NCI-H146 treated with DMSO at 0.1 percent for 48 hours (cell line): ENCODE results near the gene HMGB3.
"Not testable (repeated sequence)": the region's sequence is repeated elsewhere in the genome, so short reads cannot be mapped to it uniquely, and the experiment has no call there.

Experiments used
- DNase-seq: peaks from one replicate; lab custom pipeline; 2025; ENCODE audit not compliant: unreplicated experiment; lab: John Stamatoyannopoulos, UW

HMGB3 gene

DNA sequence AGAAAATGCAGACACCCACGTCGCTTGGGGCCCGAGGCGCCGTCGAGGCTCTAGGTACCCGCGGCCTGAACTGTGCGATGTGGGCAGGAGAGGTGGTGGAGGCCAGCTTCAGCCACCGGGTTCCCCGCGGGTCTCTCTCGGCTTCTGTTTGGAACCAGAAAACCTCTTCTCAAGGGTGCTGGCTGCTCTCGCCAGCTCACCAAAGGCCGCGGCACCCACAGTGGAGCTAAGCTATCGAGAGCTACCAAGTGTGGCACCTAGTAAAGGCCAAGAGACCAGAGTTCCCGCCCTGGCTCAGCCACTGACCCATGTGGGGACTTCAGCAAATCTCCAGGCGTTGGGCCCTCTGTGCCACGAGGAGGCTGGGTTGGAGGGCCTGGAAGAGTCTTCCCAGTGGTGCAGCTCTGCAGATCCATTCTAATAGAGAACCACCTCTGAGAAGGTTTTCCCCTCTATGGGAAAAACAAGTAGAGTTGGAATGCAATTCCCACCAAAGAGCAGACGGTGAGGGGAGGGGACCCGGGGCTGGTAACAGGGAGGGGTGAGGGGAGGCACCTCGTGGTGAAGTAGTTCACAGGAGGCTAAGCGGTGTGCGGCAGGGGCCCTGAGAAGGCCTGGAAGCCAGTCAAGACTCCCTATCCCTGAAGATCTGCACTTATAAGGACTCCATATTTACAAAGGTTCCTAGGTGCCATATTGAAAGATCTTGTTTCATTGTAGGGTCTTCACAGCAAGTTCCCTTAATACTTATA, 5.5 kb upstream of the HMGB3 start:
- no peak for DNase-seq

- no peak for DNase-seq
These were observed 2.9 kb upstream of the HMGB3 start for GRCh38 chrX:150980186-150980585.

DNA sequence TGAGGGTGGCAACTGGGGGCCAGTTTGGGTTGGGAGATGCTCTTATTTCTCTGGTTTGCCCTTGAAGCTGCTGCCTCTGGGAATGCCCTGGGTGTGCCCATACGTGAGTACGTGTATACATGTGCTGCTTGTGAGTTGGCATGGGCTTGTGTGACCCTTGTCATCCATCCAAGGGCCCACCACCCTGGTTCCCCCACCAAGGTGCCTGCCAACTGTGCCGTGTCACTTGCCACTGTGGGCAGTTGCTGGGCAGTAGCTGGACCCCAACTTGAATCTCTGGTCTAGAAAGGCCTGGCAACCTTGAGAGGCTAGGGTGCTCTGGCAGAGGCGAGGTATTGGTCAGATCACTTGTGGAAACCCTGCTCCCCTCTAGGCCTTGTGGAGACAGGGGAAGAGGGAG, 2.4 kb upstream of the HMGB3 start:
- no peak for DNase-seq

- no peak for DNase-seq
These were observed 824 bp upstream of the HMGB3 start for GRCh38 chrX:150982235-150982787.

DNA sequence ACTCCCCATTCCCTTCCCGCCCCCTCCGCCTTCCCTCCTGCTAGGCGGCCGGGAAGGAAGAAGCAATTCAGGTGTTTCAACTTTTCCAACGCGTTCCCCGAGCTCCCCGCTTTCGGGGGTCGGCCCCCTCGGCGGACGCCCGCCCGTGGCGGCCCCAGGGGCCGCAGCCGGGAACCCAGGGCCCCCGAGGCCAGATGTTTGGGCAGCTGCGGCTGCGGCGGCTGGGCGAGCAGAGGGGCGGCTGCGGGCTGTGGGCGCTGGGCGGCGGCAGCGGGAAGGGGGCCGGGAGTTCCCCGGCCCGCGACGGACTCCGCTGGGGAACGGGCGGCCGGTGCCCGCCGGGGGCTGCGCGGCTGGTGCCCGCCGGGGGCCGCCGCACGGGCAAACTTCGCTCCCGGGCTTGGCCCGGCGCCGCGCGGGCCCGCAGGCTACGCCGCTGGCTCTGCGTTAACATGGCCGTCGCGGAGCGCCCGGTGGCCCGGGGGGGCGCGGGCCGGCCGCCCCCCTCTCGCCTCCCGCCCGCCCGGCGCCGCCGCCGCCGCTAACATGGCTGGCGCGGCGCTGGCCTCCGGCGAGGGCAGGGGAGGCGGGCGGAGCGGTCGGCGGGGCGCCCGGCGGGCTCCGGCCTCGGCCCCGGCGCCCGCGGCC, 510 bp downstream of the HMGB3 start:
- DNase-seq, result no peak

GRCh38 chrX:150984169-150984824, 1.2 kb downstream of the HMGB3 start:
- no peak for DNase-seq

- DNase-seq, result not testable (repeated sequence)
These were observed 4.6 kb downstream of the HMGB3 start for GRCh38 chrX:150987687-150988086.

- DNase-seq, result no peak
These were observed 6.3 kb downstream of the HMGB3 start for GRCh38 chrX:150989420-150989819.

DNA sequence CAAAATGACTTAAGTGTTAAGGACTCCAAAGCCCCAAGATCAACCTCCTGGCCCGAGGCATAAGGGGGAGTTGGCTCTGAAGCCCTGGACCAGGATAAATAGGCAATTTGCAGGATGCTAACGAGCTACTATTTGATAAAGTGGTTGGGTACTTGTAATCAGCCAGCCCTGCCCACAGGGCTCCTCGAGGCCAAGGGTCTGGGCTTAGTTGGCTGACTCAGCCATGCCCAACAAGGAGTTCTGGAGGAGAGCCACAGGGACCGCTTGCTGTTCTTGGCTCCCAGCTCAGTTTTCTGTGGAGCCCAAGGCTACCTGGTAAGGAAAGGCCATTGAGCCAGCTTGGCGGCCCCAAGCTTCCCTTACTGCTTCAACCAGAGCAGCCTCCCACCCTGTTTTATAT, 7.8 kb downstream of the HMGB3 start:
- no peak for DNase-seq

GRCh38 chrX:151000861-151001331, 17.8 kb downstream of the HMGB3 start:
- DNase-seq, result no peak

GRCh38 chrX:151004085-151004484, 20.9 kb downstream of the HMGB3 start:
- no peak for DNase-seq

GRCh38 chrX:151006410-151007109, 23.4 kb downstream of the HMGB3 start:
- DNase-seq, result no peak

- DNase-seq, result no peak
These were observed 26.4 kb downstream of the HMGB3 start for GRCh38 chrX:151009582-151009981.

DNA sequence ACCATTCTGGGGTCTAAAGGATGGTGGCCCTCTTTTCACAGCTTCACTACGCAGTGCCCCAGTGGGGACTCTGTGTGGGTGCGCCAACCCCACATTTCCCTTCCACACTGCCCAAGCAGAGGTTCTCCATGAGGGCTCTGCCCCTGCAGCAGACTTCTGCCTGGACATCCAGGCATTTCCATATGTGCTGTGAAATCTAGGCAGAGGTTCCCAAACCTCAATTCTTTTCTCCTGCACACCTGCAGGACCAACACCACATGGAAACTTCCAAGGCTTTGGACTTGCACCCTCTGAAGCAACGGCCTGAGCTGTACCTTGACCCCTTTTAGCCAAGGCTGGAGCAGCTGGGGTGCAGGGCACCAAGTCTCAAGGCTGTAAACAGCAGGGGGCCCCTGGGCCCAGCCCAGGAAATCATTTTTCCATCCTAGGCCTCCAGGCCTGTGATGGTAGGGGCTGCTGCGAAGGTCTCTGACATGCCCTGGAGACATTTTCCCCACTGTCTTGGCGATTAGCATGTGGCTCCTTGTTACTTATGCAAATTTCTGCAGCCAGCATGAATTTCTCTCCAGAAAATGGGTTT, 30.1 kb downstream of the HMGB3 start:
- DNase-seq, result no peak

GRCh38 chrX:151015684-151016083, 32.5 kb downstream of the HMGB3 start:
- no peak for DNase-seq

- no peak for DNase-seq
These were observed 36.7 kb downstream of the HMGB3 start for GRCh38 chrX:151019856-151020255.

GRCh38 chrX:151030845-151031244, 47.7 kb downstream of the HMGB3 start:
- DNase-seq, result no peak

DNA sequence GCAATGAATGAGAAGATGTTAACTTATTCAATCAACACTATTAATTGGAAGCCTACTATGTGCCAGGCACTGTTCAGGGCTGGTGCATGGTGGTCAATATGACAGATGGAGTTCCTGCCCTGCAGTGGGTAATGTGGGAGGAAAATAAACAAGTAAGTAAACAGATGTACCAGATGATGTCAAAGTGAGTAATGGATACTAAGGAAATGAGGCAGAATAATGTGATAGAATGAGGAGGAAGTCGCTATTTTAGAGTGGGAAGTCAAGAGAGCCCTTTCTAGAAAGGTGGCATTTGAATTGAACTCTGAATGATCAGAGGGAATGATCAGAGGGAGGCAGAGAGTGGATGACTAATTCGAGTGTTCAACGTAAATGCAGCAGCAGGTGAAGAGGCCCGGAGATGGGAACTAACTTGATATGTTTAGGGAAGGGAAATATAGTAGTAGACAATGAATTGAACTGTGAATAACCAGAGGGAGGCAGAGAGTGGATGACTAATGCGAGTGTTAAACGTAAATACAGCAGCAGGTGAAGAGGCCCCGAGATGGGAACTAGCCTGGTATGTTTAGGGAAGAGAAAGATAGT, 48.3 kb downstream of the HMGB3 start:
- no peak for DNase-seq

DNA sequence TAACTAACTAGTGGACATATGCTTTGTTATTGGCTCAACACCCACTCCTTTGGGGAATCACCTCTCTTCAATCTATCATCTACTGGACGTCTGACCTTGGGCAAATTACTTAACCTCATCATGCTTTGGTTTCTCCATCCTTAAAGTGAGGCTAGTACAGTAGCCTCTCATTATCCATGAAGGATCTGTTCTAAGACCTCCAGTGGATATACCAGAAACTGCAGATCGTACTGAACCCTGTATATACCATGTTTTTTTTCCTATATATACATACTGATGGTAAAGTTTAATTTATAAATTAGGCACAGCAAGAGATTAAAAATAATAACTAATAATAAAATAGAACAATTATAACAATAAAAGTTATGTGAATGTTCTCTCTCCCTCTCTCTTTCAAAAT, 56.2 kb downstream of the HMGB3 start:
- DNase-seq, result no peak
